HAP-1 (cell line): ENCODE results near the gene KCTD7.
"Not testable (repeated sequence)": the region's sequence is repeated elsewhere in the genome, so short reads cannot be mapped to it uniquely, and the experiment has no call there.

Experiments used
- DNase-seq, 2 experiments: peaks; one replicate each; pipeline ENCODE4 v3.0.0-alpha.2; 2016 to 2020; ENCODE audit warnings: low spot score in 2 of 2
- H3K27me3 ChIP-seq: fragments of 250-450 bp; sonication (Bioruptor Pico); 2 replicates; pipeline ENCODE4 v1.5.1; 2020; ENCODE audit warnings: low read depth, mild to moderate bottlenecking, moderate library complexity
- H3K36me3 ChIP-seq: fragments of 250-450 bp; sonication (Bioruptor Pico); replicated peaks from 2 replicates; pipeline ENCODE4 v1.5.1; 2020; ENCODE audit warnings: mild to moderate bottlenecking
- H3K4me1 ChIP-seq: fragments of 250-450 bp; sonication (Bioruptor Pico); 2 replicates; pipeline ENCODE4 v1.5.1; 2020; ENCODE audit warnings: mild to moderate bottlenecking
- H3K4me3 ChIP-seq: fragments of 250-450 bp; sonication (Bioruptor Pico); 2 replicates; pipeline ENCODE4 v1.5.1; 2020; ENCODE audit warnings: mild to moderate bottlenecking, moderate library complexity
- H3K9me3 ChIP-seq: fragments of 250-450 bp; sonication (Bioruptor Pico); 2 replicates; pipeline ENCODE4 v1.5.1; 2020; ENCODE audit warnings: mild to moderate bottlenecking, moderate library complexity
- in situ Hi-C: fragments of 300-500 bp; cut with MboI; formaldehyde crosslinking; loops from 3 replicates; pipeline ENCODE4 v1.14.3; 2020; ENCODE audit warnings: low sequenced_read_pairs, inconsistent platforms, mixed read lengths

Gene KCTD7

DNA sequence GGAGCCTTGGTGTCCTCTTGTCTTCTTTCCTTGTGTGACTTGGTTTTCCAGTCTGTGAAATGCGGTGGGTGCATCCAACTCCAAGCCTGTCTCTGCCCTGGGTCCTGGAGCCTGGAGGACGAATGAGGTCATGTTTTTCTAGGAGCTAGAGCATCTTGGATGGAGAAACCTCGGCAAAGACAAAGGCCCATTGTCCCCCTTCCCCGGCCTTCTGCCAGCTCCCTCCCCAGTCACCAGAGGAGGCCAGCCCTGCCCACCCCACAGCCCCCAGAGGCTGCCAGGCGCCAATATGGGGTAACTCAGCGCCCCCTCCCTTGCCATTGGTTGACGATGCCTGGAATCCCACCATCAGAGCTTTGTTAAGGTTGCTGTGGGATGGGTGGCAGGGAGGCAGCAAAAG lies 40.4 kb downstream of the KCTD7 start:
- in situ Hi-C loops = no loop called here
- no peak for DNase-seq
- no peaks in the 10 kb centered on the region for H3K36me3 ChIP-seq
- no peaks in the 10 kb centered on the region for H3K9me3 ChIP-seq
- no peaks in the 10 kb centered on the region for H3K27me3 ChIP-seq
- no peaks in the 10 kb centered on the region for H3K4me1 ChIP-seq
- no peak overlapping the region for H3K4me3 ChIP-seq

DNA sequence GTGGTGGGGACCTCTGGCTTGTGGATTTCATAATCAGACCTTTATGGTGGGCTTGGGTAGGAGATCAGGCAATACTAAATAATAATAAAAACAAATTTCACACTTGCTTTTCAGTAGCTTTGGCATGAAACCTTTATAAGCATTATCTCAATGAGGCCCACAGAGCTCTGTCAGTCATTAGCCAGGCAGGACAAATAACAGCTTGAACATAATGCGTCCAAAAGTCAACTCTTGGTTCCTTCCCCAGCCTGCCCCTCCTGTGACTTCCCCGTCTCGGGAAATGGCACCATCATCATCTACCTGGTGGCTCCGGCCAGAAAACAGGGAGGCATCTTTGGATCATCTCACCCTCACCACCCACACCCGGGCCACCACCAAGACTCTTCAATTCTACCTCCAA lies 40.8 kb downstream of the KCTD7 start:
- Histone ChIP-seq H3K4me3 (no peak overlapping the region), H3K36me3 (no peaks in the 10 kb centered on the region), H3K4me1 (no peaks in the 10 kb centered on the region), H3K27me3 (no peaks in the 10 kb centered on the region), H3K9me3 (no peaks in the 10 kb centered on the region)
- in situ Hi-C loops = no loop called here
- no peak for DNase-seq

DNA sequence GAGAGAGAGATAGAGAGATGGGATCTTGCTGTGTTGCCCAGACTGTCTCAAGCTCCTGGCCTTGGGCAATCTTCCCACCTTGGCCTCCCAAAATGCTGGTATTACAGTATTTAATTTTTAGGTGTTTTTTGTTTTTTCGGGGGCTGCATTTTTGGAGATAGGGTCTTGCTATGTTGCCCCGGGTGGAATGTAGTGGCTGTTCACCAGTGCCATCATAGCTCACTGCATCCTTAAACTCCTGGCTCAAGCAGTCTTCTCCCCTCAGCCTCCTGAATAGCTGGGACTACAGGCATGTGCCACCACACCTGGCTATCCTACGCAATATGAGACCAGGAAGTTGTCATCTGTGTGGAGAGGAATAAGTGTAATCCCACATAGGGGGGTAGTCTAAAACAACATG lies 42.4 kb downstream of the KCTD7 start:
- Histone ChIP-seq H3K36me3 (no peaks in the 10 kb centered on the region), H3K4me3 (no peak overlapping the region), H3K4me1 (no peaks in the 10 kb centered on the region), H3K27me3 (no peaks in the 10 kb centered on the region), H3K9me3 (no peaks in the 10 kb centered on the region)
- no peak for DNase-seq
- in situ Hi-C loops = no loop called here

DNA sequence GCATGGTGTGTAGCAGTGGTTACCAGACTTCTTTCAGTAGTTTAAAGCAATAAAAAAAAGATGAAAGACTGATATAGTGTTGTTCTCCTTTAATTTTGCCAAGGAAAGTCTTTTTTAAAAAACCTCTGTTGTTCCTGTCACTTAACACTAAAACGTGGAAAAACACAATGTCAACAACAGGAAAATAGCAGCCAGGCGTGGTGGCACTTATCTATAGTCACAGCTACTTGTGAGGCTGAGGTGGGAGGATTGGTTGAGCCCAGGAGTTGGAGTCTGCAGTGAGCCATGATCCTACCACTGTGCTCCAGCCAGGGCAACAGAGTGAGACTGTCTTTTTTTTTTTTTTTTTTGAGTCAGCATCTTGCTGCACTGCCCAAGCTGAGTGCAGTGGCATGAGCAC lies 42.8 kb downstream of the KCTD7 start:
- in situ Hi-C loops = not testable (repeated sequence)

DNA sequence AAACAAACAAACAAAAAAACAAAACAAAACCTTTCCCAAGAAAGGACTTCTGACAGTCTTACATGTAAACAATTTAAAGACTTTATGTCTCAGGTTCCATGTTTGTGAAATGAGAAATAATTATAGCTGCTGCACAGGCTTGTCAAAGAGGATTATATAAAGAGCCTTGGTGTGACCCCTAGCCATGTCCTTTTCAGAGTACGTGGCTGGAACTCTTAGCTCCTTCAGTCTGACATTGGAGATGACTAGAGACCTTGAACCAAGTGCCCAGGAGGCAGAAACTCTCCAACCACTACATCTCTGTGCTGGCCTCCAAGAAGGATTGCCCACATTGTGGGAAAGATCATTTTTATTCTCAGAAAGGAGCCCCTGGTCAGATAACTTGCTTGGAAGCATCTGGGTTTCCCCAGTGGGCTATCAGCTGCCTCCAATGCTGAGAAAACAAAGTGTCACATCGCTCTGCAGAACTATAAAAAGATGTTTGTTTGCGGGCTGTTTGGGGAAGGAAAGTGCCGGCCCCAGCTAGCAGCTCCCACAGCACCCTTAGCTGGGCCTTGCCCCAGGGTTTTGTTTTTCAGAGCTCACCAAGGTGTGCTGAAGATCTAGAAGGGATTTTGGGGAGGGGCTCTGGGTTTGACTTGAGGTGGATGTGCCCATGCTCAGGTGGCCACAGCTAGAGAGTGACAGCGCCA lies 43.9 kb downstream of the KCTD7 start:
- H3K36me3 ChIP-seq, in situ Hi-C loops, H3K4me1 ChIP-seq, DNase-seq, H3K27me3 ChIP-seq, H3K9me3 ChIP-seq, H3K4me3 ChIP-seq: not testable (repeated sequence)

More for the DNA sequence above, 42.8 kb downstream of the KCTD7 start:
- H3K4me1 ChIP-seq, DNase-seq, H3K4me3 ChIP-seq, H3K27me3 ChIP-seq, H3K9me3 ChIP-seq, H3K36me3 ChIP-seq: not testable (repeated sequence)

DNA sequence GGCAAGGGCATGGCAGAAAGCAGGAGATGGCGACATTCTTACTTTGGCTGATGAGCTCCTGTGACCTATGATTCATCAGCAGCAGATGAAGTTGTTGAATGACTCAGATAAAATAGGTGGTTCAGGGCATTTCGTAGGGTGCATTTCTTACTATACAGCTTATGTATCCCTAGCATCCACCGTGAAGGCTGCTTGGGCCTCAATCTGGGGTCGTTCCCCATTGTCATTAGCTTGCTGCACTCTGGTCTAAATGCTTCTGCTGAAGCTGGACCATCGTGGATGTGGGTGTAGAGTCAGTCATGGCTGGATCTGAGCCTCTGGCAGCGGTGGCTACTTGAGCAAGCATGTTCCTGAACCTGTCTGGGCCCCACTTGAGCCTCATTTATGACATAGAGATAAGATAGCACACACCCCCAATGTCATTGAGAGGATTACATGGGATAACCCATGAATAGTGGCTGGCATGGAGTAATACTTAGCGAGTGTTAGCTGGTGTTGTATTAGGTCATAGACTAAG lies 44.5 kb downstream of the KCTD7 start:
- DNase-seq, H3K9me3 ChIP-seq, H3K4me3 ChIP-seq, in situ Hi-C loops, H3K36me3 ChIP-seq, H3K27me3 ChIP-seq, H3K4me1 ChIP-seq: not testable (repeated sequence)

DNA sequence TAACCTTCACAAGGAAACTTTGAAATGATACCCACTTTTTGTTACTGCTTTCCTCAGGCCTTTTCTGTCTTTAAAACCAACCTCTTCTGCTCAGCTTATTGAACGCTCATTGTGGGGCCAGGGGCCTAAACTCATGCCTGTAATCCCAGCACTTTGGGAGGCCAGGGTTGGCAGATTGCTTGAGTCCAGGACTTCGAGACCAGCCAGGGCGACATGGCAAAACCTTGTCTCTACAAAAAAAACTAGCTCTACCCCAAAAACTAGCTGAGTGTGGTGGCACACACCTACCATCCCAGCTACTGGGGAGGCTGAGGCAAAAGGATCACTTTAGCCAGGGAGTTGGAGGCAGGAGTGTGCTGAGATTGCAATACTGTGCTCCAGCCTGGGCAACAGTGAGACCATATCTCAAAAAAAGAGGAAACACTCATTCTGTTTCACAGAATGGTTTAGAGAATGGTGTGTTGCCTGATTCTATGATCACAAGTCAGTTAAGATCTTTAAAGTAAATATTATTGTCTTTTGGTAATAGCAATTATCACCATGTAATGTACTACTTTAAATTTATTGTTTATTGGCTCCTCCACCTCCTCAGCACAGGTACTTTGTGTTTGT lies 51.1 kb downstream of the KCTD7 start:
- in situ Hi-C loops = no loop called here
- Histone ChIP-seq H3K4me3 (no peak overlapping the region), H3K9me3 (no peaks in the 10 kb centered on the region), H3K27me3 (no peaks in the 10 kb centered on the region), H3K4me1 (peaks cover 5% of the 10 kb centered on the region), H3K36me3 (no peaks in the 10 kb centered on the region)
- DNase-seq = no peak

DNA sequence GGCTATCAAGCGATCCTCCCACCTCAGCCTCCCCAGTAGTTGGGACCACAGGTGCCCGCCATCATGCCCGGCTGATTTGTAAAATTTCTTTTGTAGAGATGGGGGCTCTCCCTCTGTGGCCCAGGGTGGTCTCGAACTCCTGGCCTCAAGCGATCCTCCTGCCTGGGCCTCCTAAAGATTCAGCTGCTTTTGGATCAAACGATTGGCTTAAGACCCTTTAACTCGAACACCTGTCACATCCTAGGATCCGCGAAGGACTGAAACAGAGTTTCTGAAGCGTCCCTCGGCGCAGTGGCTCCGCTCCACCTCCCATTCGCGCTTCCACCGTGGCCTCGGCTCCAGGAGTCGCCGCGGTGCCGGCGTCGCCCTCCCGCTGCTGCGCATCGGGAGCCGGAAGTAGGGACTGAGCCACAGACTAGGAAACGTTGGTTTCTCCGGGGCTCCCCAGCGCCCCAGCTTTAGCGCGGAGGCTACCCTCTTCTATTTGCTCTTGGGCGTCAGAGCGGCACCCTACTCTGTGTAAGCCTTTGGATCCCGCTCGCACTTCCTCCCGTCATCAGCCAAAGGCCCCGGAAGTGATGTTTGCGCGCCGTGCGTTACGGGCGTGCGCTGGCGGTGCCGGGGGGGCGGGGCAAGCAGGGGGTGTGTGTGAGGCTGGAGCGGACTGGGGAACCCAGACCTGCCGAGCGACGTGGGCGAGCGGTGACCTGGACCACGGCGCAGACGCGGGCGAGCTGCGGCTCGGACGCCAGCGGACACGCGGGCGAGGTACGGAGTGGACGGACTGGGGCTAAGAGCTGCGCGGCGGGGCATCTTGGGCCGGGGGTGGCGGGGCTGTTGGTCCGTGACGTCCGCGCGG lies 53.0 kb downstream of the KCTD7 start:
- no peaks in the 10 kb centered on the region; the same call in 1 of the 2 replicates for H3K36me3 ChIP-seq
- peak overlapping the region; percentile 90 for H3K4me3 ChIP-seq
- H3K27me3 ChIP-seq = no peaks in the 10 kb centered on the region
- DNase-seq = peak; percentile 84 to 98
- peaks cover 5% of the 10 kb centered on the region for H3K4me1 ChIP-seq
- H3K9me3 ChIP-seq = no peaks in the 10 kb centered on the region
- in situ Hi-C loops = no loop called here

DNA sequence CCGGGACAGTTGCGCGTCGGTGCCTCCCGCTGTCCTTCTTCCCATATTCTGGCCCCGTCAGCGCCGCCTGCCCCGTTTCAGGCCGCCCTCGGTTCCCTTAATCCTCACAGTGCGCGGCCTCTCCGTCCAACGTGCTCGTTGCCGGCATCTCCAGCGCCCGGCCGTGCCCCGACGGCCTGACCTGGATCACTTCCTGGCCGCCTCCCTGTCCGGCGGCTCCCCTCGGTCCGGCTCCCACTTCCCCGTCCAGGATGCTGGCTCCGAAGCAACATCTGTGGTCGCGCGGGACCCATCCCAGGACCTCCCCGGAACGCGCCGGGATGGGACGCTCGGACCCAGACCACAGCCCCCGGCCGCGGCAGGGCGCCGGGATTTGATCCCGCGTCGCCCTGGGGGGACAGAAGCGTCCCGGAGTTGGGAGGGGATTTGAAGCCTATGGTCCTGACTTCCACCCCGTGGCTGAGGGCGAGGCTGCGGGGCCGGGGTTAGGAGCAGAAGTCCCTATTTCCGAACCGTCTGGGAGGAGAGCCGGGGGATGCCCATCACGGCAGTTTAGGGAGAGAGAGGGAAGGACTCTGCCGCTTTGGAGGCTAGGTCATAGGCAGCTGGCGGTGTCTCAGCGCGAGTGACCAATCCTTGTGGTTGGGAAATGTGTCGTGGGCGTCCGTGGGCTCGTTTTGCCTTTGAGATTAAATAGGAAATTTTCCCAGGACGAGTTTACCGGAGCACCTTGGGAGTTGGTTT lies 53.8 kb downstream of the KCTD7 start:
- Histone ChIP-seq H3K4me3 (peak overlapping the region; percentile 90), H3K36me3 (no peaks in the 10 kb centered on the region; the same call in 1 of the 2 replicates), H3K9me3 (no peaks in the 10 kb centered on the region), H3K4me1 (peaks cover 5% of the 10 kb centered on the region), H3K27me3 (no peaks in the 10 kb centered on the region)
- in situ Hi-C loops = no loop called here
- DNase-seq = peak in 1 of 2 experiments; percentile 8

DNA sequence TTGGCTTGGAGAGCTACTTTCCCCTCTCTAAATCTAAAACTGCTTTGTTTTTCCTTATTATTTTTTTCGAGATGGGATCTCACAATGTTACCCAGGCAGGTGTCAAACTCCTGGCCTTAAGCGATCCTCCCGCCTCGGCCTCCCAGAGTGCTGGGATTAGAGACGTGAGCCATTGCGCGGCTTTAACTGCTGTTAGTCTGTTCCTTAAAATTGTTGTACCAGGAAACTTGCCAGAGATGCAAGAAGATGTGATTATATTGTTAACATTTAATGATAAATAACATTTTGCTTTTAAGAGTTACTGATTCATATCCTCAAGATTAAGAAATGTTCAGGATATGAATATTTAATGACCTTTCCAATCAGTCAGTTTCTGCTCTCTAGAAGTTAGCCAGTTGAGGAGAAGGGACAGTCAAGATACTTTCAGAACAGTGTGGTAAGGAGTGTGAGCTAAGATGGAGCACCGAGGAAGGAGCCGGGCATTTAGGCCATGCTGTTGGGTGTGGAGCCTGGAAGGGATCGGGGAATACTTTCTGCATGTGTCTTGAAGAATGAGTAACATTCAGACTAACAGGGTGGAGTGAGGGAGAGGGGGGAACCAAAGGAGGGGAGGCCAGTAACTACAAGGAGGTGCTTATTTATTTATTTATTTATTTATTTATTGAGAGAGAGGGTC lies 54.6 kb downstream of the KCTD7 start:
- DNase-seq, in situ Hi-C loops, H3K9me3 ChIP-seq, H3K4me1 ChIP-seq, H3K36me3 ChIP-seq, H3K27me3 ChIP-seq: not testable (repeated sequence)
- peak overlapping the region; percentile 90 for H3K4me3 ChIP-seq

DNA sequence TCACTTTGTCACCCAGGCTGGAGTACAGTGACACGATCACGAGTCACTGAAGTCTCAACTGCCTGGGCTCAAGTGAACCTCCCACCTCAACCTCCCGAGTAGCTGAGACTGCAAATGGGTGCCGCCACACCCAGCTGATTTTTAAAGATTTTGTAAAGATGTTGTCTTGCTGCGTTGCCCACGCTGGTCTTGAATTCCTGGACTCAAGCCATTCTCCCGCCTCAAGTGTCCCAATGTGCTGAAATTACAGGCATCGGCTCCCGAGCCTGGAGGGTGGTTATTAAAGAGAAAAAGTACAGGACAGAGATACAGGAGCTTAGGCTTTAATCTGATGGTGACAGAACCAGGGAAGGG lies 55.1 kb downstream of the KCTD7 start:
- Histone ChIP-seq H3K4me3 (no peak overlapping the region), H3K27me3 (no peaks in the 10 kb centered on the region), H3K36me3 (no peaks in the 10 kb centered on the region; the same call in 1 of the 2 replicates), H3K4me1 (peaks cover 5% of the 10 kb centered on the region), H3K9me3 (no peaks in the 10 kb centered on the region)
- no peak for DNase-seq
- in situ Hi-C loops = no loop called here

DNA sequence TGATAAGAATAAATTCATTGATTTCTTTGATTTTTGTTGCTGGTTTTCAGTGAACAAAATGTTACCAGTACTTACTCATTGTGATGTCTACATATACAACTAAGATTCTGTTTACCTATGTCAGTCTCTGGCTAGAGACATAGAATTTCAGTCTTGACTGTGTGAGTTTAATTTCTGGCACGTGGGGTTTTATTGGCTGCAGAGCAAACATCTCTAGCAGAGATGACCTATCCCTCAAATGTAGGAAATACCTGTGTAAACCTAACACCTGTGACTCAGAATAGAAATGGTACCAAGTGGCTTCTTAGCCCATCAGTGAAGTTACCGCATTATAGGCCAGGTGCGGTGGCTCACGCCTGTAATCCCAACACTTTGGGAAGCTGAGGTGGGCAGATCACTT lies 57.0 kb downstream of the KCTD7 start:
- H3K27me3 ChIP-seq, DNase-seq, H3K4me1 ChIP-seq, in situ Hi-C loops, H3K9me3 ChIP-seq, H3K36me3 ChIP-seq, H3K4me3 ChIP-seq: not testable (repeated sequence)

DNA sequence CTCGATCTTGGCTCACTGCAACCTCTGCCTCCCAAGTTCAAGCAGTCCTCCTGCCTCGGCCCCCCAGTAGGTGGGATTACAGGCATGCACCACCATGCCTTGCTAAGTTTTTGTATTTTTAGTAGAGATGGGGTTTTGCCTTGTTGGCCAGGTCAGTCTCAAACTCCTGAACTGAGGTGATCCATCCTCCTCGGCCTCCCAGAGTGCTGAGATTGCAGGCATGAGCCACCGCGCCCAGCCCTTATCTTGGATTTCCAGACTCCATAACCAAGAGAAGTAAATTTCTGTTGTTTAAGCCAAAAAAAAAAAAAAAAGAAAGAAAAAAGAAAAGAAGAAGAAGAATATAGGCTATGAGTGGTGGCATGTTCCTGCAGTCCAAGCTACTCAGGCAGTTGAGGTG lies 58.5 kb downstream of the KCTD7 start:
- no peak for DNase-seq
- no peaks in the 10 kb centered on the region for H3K9me3 ChIP-seq
- H3K4me3 ChIP-seq = no peak overlapping the region
- H3K27me3 ChIP-seq = no peaks in the 10 kb centered on the region
- H3K4me1 ChIP-seq = no peaks in the 10 kb centered on the region
- in situ Hi-C loops = no loop called here
- H3K36me3 ChIP-seq = no peaks in the 10 kb centered on the region; the same call in 1 of the 2 replicates
